DMS 273 treated with DMSO at 0.1 percent for 48 hours (cell line): ENCODE data around the gene PRSS27.
"Not testable (repeated sequence)": the region's sequence is repeated elsewhere in the genome, so short reads cannot be mapped to it uniquely, and the experiment has no call there.

ENCODE experiments used
- DNase-seq: peaks from one replicate; lab custom pipeline; 2025; lab: John Stamatoyannopoulos, UW

Gene PRSS27

DNA sequence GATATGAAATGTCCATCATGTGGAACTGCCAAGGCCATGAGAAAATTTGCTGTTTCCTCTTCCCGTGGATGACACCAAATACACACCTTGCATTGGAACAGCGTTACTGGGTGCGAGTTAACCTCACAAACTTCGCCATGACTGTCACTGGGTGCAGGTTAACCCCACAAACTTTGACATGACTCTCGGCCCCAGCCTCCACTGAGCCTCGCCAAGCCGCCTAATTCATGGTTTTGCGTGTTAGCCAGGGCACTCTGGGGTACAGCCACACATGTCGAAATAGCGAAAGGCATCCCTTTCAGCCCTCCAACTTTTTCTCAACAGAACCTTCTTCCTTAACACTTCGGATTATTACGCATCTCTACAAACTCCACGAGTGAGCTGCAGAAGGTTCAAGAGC, 48.3 kb downstream of the PRSS27 start:
- DNase-seq = no peak

DNA sequence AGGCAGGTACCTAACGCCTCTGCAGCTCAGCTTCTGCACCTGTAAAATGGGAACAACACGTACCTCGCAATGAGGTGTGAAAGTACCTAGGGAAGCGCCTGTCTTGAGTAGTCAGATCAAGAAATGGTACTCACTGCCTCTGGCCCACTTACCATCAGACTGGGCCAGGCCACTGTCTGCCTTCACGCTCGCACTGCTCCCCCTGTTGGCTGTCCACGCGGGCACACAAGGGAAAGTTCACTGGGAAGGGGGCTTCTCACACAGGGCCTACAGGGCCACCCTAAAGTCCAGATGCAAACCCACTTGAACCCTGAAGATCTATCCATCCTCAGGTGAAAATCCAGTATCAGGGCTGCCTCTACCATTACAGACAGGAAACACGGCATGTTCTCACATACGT, 48.8 kb downstream of the PRSS27 start:
- not testable (repeated sequence) for DNase-seq

DNA sequence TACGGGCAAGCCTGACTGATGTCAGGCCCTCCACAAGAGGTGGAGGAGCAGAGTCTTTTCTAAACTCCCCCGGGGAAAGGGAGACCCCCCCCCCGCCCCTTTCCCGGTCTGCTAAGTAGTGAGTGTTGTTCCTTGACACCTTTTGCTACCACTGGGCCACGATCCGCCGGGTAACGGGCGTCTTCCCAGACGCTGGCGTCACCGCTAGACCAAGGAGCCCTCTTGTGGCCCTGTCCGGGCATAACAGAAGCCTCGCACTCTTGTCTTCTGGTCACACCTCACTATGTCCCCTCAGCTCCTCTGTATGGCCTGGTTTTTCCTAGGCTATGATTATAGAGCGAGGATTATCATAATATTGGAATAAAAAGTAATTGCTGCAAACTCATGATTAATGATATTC, 50.0 kb downstream of the PRSS27 start:
- DNase-seq = not testable (repeated sequence)

DNA sequence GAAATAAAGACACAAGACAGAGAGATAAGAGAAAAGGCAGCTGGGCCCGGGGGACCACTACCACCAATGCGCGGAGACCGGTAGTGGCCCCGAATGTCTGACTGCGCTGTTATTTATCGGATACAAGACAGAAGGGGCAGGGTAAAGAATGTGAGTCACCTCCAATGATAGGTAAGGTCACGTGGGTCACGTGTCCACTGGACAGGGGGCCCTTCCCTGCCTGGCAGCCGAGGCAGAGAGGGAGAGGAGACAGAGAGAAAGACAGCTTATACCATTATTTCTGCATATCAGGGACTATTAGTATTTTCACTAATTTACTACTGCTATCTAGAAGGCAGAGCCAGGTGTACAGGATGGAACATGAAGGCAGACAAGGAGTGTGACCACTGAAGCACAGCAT, 50.4 kb downstream of the PRSS27 start:
- not testable (repeated sequence) for DNase-seq

DNA sequence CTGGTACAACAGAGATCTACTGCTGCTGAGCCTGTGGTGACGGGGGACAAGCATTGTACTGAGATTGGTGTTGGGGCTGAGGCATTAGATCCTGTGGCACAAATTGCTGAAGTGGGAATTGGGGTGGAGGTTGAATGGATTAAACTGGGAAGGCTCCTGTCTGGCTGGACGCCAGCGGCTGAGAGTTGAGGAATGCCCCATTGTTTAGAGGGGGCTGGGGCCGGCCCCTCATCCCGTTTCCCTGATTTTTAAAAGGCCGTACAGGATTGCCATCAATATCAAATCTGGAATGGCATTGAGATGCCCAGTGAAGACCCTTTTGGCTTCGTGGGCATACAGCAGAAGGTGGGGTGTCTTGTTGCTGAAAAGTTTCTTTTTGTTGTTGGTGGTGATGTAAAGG, 53.4 kb downstream of the PRSS27 start:
- DNase-seq = not testable (repeated sequence)

DNA sequence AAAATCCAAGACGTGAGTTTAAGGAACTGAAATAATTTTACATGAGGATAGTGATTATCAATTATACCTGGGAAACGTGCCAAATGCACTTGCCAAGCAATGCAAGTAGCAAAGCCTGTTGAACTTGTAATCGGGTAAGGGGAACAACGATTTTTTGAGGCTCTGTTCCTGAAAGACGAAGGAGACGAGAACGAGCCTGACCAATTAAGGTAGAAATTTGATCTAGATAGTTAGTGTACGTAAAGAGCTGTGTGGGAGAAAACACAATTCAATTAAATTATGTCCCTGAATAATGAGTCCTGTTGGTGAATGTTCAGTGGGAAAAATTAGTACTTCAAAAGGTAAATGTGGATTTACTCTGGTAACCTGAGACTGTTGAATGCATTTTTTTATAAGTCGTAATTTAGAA, 55.4 kb downstream of the PRSS27 start:
- DNase-seq = no peak

DNA sequence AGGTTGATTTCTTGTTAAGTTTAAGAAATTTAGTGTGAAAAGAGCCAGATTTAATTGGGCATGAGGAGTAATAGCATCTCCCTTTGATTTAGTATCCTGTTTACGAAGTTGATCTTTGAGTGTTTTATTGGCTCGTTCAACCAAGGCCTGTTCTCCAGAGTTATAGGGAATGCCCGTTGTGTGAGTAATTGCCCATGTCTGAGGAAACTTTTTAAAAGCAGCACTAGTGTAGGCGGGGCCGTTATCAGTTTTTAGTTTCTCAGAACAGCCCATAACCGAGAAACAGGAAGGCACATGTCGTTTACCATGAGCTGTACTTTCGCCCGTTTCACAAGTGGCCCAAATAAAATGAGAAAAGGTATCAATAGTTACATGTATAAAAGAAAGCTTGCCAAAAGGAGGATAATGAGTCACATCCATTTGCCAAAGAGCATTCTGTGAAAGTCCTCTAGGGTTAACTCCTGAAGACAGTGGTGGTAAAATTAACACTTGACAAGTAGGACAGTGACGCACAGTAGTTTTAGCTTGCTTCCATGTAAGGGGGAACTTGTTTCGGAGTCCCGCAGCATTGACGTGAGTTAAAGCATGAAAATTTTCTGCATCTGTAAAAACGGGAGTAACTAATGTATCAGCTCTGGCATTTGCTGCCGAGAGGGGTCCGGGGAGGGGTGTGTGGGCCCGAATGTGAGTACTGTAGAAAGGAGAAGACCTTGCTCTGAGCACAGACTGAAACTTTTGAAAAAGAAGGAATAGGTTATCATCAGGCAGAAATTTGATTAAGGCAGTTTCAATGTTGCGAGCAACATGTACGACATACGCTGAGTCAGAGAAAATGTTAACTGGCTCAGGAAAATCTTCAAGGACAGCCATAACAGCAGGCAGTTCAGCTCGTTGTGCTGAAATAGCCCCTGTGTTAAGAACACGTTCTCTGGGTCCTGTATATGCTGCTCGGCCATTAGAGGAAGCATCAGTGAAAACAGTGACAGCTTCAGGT, 56.2 kb downstream of the PRSS27 start:
- no peak for DNase-seq
